Measurements from ENCODE around the gene CYP21A2. TPM values are rescaled to one million over a fixed set of nuclear protein-coding genes. Genes with fewer than 3 reads are reported as not detected.
A peak's percentile ranks its signal among the peaks of the same experiment; 100 is the strongest.
"Not testable (repeated sequence)": the region's sequence is repeated elsewhere in the genome, so short reads cannot be mapped to it uniquely, and the experiment has no call there.

CYP21A2 gene
- total and polyA plus RNA-seq, 4 donors = 2.2 to 3.6 (median 2.3) TPM; not detected in 1

GRCh38 chr6:32056254-32056653 lies 18.0 kb downstream of the CYP21A2 start:
- Histone ChIP-seq H3K9me3 (ENCODE audit: control insufficient read depth, low read length) (no peaks in the 10 kb centered on the region), H3K27ac (ENCODE audit: low read depth in 1 of 2, low read length in 2 of 2) (no peak overlapping the region), H3K4me3 (ENCODE audit: low read length in 2 of 2) (no peak overlapping the region), H3K27me3 (ENCODE audit: control insufficient read depth in 1 of 2, insufficient read depth in 2 of 2, low read length in 1 of 2) (no peaks in the 10 kb centered on the region), H3K4me1 (ENCODE audit: control insufficient read depth in 1 of 2, insufficient read depth in 2 of 2, low read length in 2 of 2) (no peaks in the 10 kb centered on the region), H3K36me3 (ENCODE audit: control insufficient read depth in 1 of 2, insufficient read depth in 2 of 2, low read length in 1 of 2) (peaks cover 0 to 4% of the 10 kb centered on the region in 2 donors)
- WGBS, 2 donors = 84 to 98% methylated on average over 7 of the region's 7 CpGs
- DNase-seq (no peak), ATAC-seq (ENCODE audit: low FRiP score) (no peak)
- intact Hi-C loops (cut with DNase I) = no loop called here

DNA sequence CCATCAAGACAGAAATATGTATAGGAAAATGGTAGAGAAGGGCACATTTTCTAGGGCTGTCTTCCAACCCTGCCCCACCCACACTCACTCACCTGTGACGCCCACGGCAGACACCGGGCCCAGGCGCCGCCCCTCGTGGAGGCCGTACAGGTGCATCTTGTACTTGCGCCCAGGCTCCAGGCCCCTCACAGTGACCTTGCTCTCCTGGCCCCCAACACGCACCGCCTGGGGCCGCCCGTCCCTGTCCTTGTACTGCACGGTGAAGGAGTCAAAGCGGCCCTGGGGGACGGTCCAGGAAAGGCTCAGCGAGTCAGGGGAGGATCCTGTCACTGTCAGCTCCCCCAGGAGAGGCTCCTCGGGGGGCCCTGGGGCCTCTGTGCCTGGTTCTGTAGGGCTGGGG lies 19.8 kb downstream of the CYP21A2 start:
- no peak overlapping the region for H3K4me3 ChIP-seq (ENCODE audit: low read length in 2 of 2)
- H3K36me3 ChIP-seq (ENCODE audit: control insufficient read depth in 1 of 2, insufficient read depth in 2 of 2, low read length in 1 of 2) = peaks cover 0 to 4% of the 10 kb centered on the region in 2 donors
- intact Hi-C loops (cut with DNase I) = no loop called here
- H3K27me3 ChIP-seq (ENCODE audit: control insufficient read depth in 1 of 2, insufficient read depth in 2 of 2, low read length in 1 of 2) = no peaks in the 10 kb centered on the region
- DNase-seq (no peak), ATAC-seq (ENCODE audit: low FRiP score) (no peak)
- no peaks in the 10 kb centered on the region for H3K4me1 ChIP-seq (ENCODE audit: control insufficient read depth in 1 of 2, insufficient read depth in 2 of 2, low read length in 2 of 2)
- 83 to 87% methylated on average over 17 of the region's 17 CpGs for WGBS, 2 donors
- no peaks in the 10 kb centered on the region for H3K9me3 ChIP-seq (ENCODE audit: control insufficient read depth, low read length)
- H3K27ac ChIP-seq (ENCODE audit: low read depth in 1 of 2, low read length in 2 of 2) = no peak overlapping the region

- Histone ChIP-seq H3K4me1 (ENCODE audit: control insufficient read depth in 1 of 2, insufficient read depth in 2 of 2, low read length in 2 of 2) (no peaks in the 10 kb centered on the region), H3K27ac (ENCODE audit: low read depth in 1 of 2, low read length in 2 of 2) (no peak overlapping the region), H3K27me3 (ENCODE audit: control insufficient read depth in 1 of 2, insufficient read depth in 2 of 2, low read length in 1 of 2) (no peaks in the 10 kb centered on the region), H3K9me3 (ENCODE audit: control insufficient read depth, low read length) (no peaks in the 10 kb centered on the region), H3K4me3 (ENCODE audit: low read length in 2 of 2) (no peak overlapping the region), H3K36me3 (ENCODE audit: control insufficient read depth in 1 of 2, insufficient read depth in 2 of 2, low read length in 1 of 2) (peaks cover 0 to 4% of the 10 kb centered on the region in 2 donors)
- WGBS, 2 donors = 3 to 12% methylated on average over 11 of the region's 11 CpGs
- intact Hi-C loops (cut with DNase I) = no loop called here
- peak; percentile 69 for ATAC-seq (ENCODE audit: low FRiP score)
- no peak for DNase-seq
Observed at GRCh38 chr6:32058511-32058963, 20.3 kb downstream of the CYP21A2 start.

GRCh38 chr6:32060966-32061655 lies 22.9 kb downstream of the CYP21A2 start:
- no peaks in the 10 kb centered on the region for H3K4me1 ChIP-seq (ENCODE audit: control insufficient read depth in 1 of 2, insufficient read depth in 2 of 2, low read length in 2 of 2)
- no peak overlapping the region for H3K27ac ChIP-seq (ENCODE audit: low read depth in 1 of 2, low read length in 2 of 2)
- WGBS, 2 donors = 91 to 95% methylated on average over 25 to 28 of the region's 28 CpGs
- intact Hi-C loops (cut with DNase I) = no loop called here
- H3K36me3 ChIP-seq (ENCODE audit: control insufficient read depth in 1 of 2, insufficient read depth in 2 of 2, low read length in 1 of 2) = no peaks in the 10 kb centered on the region
- DNase-seq (no peak), ATAC-seq (ENCODE audit: low FRiP score) (no peak)
- H3K4me3 ChIP-seq (ENCODE audit: low read length in 2 of 2) = no peak overlapping the region
- H3K27me3 ChIP-seq (ENCODE audit: control insufficient read depth in 1 of 2, insufficient read depth in 2 of 2, low read length in 1 of 2) = no peaks in the 10 kb centered on the region
- no peaks in the 10 kb centered on the region for H3K9me3 ChIP-seq (ENCODE audit: control insufficient read depth, low read length)

DNA sequence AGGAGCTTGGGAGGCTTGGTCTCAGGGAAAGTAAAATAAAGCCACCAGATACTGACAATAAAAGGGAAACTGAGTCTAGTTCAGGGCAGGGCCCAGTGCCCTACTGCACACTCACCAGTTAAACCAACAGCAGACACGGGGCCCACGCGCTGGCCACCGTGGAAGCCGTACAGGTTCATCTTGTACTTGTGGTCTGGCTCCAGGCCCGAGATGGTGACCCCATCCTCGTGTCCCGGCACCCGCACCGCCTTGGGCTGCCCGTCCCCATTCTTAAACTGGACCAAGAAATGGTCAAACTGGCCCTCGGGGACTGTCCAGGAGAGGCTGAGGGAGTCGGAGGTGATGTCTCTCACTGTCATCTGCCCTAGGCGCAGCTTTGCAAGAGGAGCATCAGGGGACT lies 26.5 kb downstream of the CYP21A2 start:
- intact Hi-C loops (cut with DNase I) = no loop called here
- Histone ChIP-seq H3K4me1 (ENCODE audit: control insufficient read depth in 1 of 2, insufficient read depth in 2 of 2, low read length in 2 of 2) (no peaks in the 10 kb centered on the region), H3K36me3 (ENCODE audit: control insufficient read depth in 1 of 2, insufficient read depth in 2 of 2, low read length in 1 of 2) (no peaks in the 10 kb centered on the region), H3K27me3 (ENCODE audit: control insufficient read depth in 1 of 2, insufficient read depth in 2 of 2, low read length in 1 of 2) (no peaks in the 10 kb centered on the region), H3K9me3 (ENCODE audit: control insufficient read depth, low read length) (no peaks in the 10 kb centered on the region), H3K27ac (ENCODE audit: low read depth in 1 of 2, low read length in 2 of 2) (no peak overlapping the region), H3K4me3 (ENCODE audit: low read length in 2 of 2) (no peak overlapping the region)
- DNase-seq (no peak), ATAC-seq (ENCODE audit: low FRiP score) (no peak)
- 93 to 95% methylated on average over 14 of the region's 14 CpGs for whole genome bisulfite sequencing, 2 donors

DNA sequence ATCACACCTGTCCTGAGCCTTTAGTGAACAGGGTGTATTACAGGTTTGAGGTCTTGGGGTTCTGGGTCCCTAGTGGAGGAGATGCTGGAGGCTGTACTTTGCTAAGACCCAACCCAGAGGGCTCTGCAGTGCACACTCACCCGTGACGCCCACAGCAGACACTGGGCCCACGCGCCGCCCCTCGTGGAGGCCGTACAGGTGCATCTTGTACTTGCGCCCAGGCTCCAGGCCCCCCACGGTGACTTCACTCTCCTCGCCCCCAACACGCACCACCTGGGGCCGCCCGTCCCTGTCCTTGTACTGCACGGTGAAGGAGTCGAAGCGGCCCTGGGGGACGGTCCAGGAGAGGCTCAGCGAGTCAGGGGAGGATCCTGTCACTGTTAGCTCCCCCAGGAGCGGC lies 29.3 kb downstream of the CYP21A2 start:
- WGBS, 2 donors = 95 to 96% methylated on average over 16 to 19 of the region's 19 CpGs
- intact Hi-C loops (cut with DNase I); DNase-seq; H3K27ac ChIP-seq (ENCODE audit: low read depth in 1 of 2, low read length in 2 of 2); H3K27me3 ChIP-seq (ENCODE audit: control insufficient read depth in 1 of 2, insufficient read depth in 2 of 2, low read length in 1 of 2); H3K4me1 ChIP-seq (ENCODE audit: control insufficient read depth in 1 of 2, insufficient read depth in 2 of 2, low read length in 2 of 2); H3K9me3 ChIP-seq (ENCODE audit: control insufficient read depth, low read length); H3K36me3 ChIP-seq (ENCODE audit: control insufficient read depth in 1 of 2, insufficient read depth in 2 of 2, low read length in 1 of 2); H3K4me3 ChIP-seq (ENCODE audit: low read length in 2 of 2); ATAC-seq (ENCODE audit: low FRiP score): not testable (repeated sequence)

DNA sequence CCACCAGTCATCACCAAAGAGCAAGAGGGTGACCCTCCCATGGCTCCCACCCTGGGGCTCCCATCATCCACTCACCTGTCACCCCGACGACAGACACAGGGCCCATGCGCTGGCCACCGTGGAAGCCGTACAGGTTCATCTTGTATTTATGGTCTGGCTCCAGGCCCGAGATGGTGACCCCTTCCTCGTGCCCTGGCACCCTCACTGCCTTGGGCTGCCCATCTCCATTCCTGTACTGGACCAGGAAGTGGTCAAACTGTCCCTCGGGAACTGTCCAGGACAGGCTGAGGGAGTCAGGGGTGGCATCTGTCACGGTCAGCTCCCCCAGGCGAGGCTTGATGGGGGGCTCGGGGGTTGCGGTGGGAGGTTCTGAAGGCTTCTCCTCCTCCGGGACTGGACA lies 30.1 kb downstream of the CYP21A2 start:
- H3K4me1 ChIP-seq (ENCODE audit: control insufficient read depth in 1 of 2, insufficient read depth in 2 of 2, low read length in 2 of 2); H3K36me3 ChIP-seq (ENCODE audit: control insufficient read depth in 1 of 2, insufficient read depth in 2 of 2, low read length in 1 of 2); H3K9me3 ChIP-seq (ENCODE audit: control insufficient read depth, low read length); H3K27me3 ChIP-seq (ENCODE audit: control insufficient read depth in 1 of 2, insufficient read depth in 2 of 2, low read length in 1 of 2); ATAC-seq (ENCODE audit: low FRiP score); H3K27ac ChIP-seq (ENCODE audit: low read depth in 1 of 2, low read length in 2 of 2); H3K4me3 ChIP-seq (ENCODE audit: low read length in 2 of 2); intact Hi-C loops (cut with DNase I): not testable (repeated sequence)
- 89 to 92% methylated on average over 13 of the region's 13 CpGs for WGBS, 2 donors
- DNase-seq = peak in 1 of 2 donors; percentile 61

GRCh38 chr6:32068867-32069266 lies 30.7 kb downstream of the CYP21A2 start:
- no peak for ATAC-seq (ENCODE audit: low FRiP score)
- no peak for DNase-seq
- H3K36me3 ChIP-seq (ENCODE audit: control insufficient read depth in 1 of 2, insufficient read depth in 2 of 2, low read length in 1 of 2) = no peaks in the 10 kb centered on the region
- no peak overlapping the region for H3K4me3 ChIP-seq (ENCODE audit: low read length in 2 of 2)
- no peaks in the 10 kb centered on the region for H3K27me3 ChIP-seq (ENCODE audit: control insufficient read depth in 1 of 2, insufficient read depth in 2 of 2, low read length in 1 of 2)
- intact Hi-C loops (cut with DNase I) = no loop called here
- no peaks in the 10 kb centered on the region for H3K9me3 ChIP-seq (ENCODE audit: control insufficient read depth, low read length)
- H3K27ac ChIP-seq (ENCODE audit: low read depth in 1 of 2, low read length in 2 of 2) = no peak overlapping the region
- no peaks in the 10 kb centered on the region for H3K4me1 ChIP-seq (ENCODE audit: control insufficient read depth in 1 of 2, insufficient read depth in 2 of 2, low read length in 2 of 2)
- WGBS, 2 donors = 89 to 92% methylated on average over 14 of the region's 14 CpGs

DNA sequence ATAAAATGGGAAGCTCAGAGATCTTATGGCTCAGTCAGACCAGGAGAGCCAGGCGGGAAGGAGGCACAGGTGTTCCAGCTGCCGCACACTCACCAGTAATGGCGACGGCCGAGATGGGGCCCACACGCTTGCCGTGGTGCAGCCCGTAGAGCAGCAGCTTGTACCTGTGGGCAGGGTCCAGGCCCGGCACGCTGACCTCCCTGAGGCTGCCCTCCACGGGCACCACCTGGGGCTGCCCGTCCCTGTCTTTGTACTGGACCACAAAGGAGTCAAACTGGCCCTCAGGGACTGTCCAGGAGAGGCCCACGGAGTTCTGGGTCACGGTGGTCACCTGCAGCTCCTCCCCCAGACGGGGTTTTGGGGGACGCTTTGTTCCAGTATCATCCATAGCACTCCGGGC lies 31.2 kb downstream of the CYP21A2 start:
- Histone ChIP-seq H3K27ac (ENCODE audit: low read depth in 1 of 2, low read length in 2 of 2) (no peak overlapping the region), H3K4me3 (ENCODE audit: low read length in 2 of 2) (no peak overlapping the region), H3K36me3 (ENCODE audit: control insufficient read depth in 1 of 2, insufficient read depth in 2 of 2, low read length in 1 of 2) (no peaks in the 10 kb centered on the region), H3K27me3 (ENCODE audit: control insufficient read depth in 1 of 2, insufficient read depth in 2 of 2, low read length in 1 of 2) (no peaks in the 10 kb centered on the region), H3K4me1 (ENCODE audit: control insufficient read depth in 1 of 2, insufficient read depth in 2 of 2, low read length in 2 of 2) (no peaks in the 10 kb centered on the region), H3K9me3 (ENCODE audit: control insufficient read depth, low read length) (no peaks in the 10 kb centered on the region)
- 93 to 96% methylated on average over 17 of the region's 17 CpGs for WGBS, 2 donors
- no peak for ATAC-seq (ENCODE audit: low FRiP score)
- intact Hi-C loops (cut with DNase I) = no loop called here
- DNase-seq = peak in 1 of 2 donors; percentile 69

Data from aorta (tissue), 5 donors.